Stimulated activated effector memory CD8-positive, alpha-beta T cell treated with anti-CD3 and anti-CD28 coated beads, Interleukin-12 subunit alpha, Interleukin-12 subunit beta, amount 100 ng/mL, for 72 hours (primary cell): Measurements from ENCODE around the gene PIK3CD.
A peak's percentile ranks its signal among the peaks of the same experiment; 100 is the strongest.

Experiments
- ATAC-seq: fragments of 150-1000 bp; cut with Tn5 transposase; 2 replicates; pipeline ENCODE4 v1.10.0; 2021
- DNase-seq, 2 donors: peaks; one replicate each; pipeline ENCODE4 v3.0.0; 2021 to 2022; ENCODE audit warnings: low spot score in 2 of 2
- H3K27ac Mint-ChIP-seq: one replicate; pipeline ENCODE4 v1.8.0; 2022; ENCODE audit warnings: mild to moderate bottlenecking, mixed read lengths
- H3K36me3 Mint-ChIP-seq: one replicate; pipeline ENCODE4 v1.8.0; 2022; ENCODE audit warnings: mild to moderate bottlenecking, mixed read lengths
- H3K4me1 Mint-ChIP-seq: one replicate; pipeline ENCODE4 v1.8.0; 2022; ENCODE audit warnings: mixed read lengths
- H3K4me3 Mint-ChIP-seq: one replicate; pipeline ENCODE4 v1.8.0; 2022; ENCODE audit warnings: mild to moderate bottlenecking, mixed read lengths
- H3K9me3 Mint-ChIP-seq: one replicate; pipeline ENCODE4 v1.8.0; 2022; ENCODE audit warnings: mixed read lengths

PIK3CD gene

DNA sequence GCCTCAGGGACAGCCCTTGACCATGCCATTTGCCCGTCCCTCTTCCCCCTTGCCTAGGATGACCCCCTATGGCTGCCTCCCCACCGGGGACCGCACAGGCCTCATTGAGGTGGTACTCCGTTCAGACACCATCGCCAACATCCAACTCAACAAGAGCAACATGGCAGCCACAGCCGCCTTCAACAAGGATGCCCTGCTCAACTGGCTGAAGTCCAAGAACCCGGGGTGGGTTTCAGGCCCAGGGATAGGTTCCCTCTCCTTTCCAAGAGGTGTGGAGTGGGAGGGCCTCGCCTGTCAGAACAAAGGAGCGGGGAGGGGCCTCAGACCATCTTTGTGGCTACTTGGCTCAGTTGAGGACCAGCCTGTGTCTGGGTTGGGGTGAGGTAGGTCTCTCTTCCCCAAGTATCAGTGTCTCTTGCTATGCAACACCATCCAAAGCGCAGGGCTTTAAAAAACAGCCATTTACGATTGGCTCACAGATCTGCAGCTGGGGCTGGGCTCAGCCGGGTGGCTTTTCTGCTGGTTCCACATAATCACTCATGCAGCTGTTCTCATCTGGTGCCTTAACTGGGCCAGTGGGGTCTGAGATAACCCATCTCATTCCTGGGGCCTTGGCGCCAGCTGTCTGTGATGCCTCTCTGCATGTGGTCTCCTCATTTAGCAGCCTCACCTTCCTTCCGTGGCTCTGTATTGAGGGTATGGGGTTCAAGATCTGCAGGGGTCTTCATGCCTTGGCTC lies 71.7 kb downstream of the PIK3CD start:
- H3K27ac Mint-ChIP-seq = peak overlapping the region; percentile 89
- H3K4me1 Mint-ChIP-seq = peaks cover 59% of the 10 kb centered on the region

GRCh38 chr1:9723926-9724325 lies 72.4 kb downstream of the PIK3CD start:
- Mint-ChIP-seq H3K4me1 (peaks cover 59% of the 10 kb centered on the region), H3K36me3 (peaks cover 100% of the 10 kb centered on the region), H3K27ac (peak overlapping the region; percentile 89), H3K9me3 (no peaks in the 10 kb centered on the region), H3K4me3 (no peak overlapping the region)
- DNase-seq (no peak), ATAC-seq (no peak)

More for the DNA sequence above, 71.7 kb downstream of the PIK3CD start:
- no peak for DNase-seq
- ATAC-seq = no peak
- H3K9me3 Mint-ChIP-seq = no peaks in the 10 kb centered on the region
- H3K4me3 Mint-ChIP-seq = no peak overlapping the region
- peaks cover 100% of the 10 kb centered on the region for H3K36me3 Mint-ChIP-seq

DNA sequence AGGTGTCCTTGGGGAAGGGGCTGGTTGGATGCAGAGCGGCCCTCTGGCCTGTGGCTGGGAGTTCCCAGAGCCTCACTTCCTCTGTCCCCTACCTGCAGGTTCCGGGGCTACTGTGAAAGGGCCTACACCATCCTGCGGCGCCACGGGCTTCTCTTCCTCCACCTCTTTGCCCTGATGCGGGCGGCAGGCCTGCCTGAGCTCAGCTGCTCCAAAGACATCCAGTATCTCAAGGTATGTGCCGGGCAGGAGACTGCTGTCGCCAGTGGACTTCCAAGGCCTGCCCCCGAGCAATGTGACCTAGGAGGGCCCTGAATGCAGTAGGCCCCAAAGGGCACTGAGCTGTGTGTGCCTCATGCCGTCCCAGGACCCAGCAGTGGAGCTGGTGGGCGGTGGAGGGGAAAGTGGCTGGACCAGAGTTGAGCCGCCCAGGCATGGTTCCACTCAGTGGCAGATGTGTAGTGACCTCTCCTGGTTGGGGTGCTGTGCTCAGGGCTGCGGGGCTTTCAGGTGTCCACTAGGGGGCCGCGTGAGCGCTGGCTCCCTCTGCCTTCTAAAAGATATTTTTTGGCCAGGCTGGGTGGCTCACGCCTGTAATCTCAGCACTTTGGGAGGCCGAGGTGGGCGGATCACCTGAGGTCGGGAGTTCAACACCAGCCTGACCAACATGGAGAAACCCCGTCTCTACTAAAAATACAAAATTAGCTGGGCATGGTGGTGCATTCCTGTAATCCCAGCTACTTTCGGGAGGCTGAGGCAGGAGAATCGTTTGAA lies 73.4 kb downstream of the PIK3CD start:
- H3K4me3 Mint-ChIP-seq = no peak overlapping the region
- H3K27ac Mint-ChIP-seq = peak overlapping the region; percentile 89
- DNase-seq (peak; percentile 58 to 81), ATAC-seq (peak; percentile 61)
- H3K9me3 Mint-ChIP-seq = no peaks in the 10 kb centered on the region
- H3K4me1 Mint-ChIP-seq = peaks cover 55% of the 10 kb centered on the region
- H3K36me3 Mint-ChIP-seq = peaks cover 100% of the 10 kb centered on the region

- DNase-seq (no peak), ATAC-seq (no peak)
- Mint-ChIP-seq H3K4me3 (no peak overlapping the region), H3K9me3 (no peaks in the 10 kb centered on the region), H3K36me3 (peaks cover 100% of the 10 kb centered on the region), H3K27ac (peak overlapping the region; percentile 90), H3K4me1 (peaks cover 62% of the 10 kb centered on the region)
Observed at GRCh38 chr1:9726406-9726805, 74.9 kb downstream of the PIK3CD start.

GRCh38 chr1:9726905-9727595 lies 75.5 kb downstream of the PIK3CD start:
- ATAC-seq = no peak
- no peaks in the 10 kb centered on the region for H3K9me3 Mint-ChIP-seq
- peaks cover 100% of the 10 kb centered on the region for H3K36me3 Mint-ChIP-seq
- peaks cover 68% of the 10 kb centered on the region for H3K4me1 Mint-ChIP-seq
- no peak overlapping the region for H3K4me3 Mint-ChIP-seq
- DNase-seq = no peak
- H3K27ac Mint-ChIP-seq = peak overlapping the region; percentile 90

DNA sequence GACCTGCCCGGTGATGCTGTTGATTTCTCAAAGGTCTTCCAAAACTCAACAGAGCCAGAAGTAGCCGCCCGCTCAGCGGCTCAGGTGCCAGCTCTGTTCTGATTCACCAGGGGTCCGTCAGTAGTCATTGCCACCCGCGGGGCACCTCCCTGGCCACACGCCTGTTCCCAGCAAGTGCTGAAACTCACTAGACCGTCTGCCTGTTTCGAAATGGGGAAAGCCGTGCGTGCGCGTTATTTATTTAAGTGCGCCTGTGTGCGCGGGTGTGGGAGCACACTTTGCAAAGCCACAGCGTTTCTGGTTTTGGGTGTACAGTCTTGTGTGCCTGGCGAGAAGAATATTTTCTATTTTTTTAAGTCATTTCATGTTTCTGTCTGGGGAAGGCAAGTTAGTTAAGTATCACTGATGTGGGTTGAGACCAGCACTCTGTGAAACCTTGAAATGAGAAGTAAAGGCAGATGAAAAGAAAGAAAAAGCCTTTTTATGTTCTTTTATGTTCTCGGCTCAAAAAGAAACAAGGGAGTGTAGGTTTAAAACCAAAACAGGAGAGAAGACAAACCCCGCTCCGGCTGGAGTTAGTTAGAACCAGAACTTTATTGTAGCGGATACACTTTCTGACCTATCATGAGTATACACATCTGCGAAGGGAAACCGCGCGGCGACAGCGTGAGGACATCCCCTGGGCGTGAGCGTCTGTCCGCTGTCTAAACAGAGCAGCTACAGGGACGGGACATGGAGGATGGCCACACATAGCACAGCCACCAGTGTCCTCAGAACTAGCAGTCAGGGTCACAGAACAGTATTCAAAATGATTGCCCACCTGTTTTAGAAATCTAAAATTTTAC lies 77.1 kb downstream of the PIK3CD start:
- DNase-seq = peak in 1 of 2 donors; percentile 79
- peak; percentile 79 for ATAC-seq
- Mint-ChIP-seq H3K4me3 (peak overlapping the region; percentile 68), H3K9me3 (no peaks in the 10 kb centered on the region), H3K27ac (peak overlapping the region; percentile 90), H3K4me1 (peaks cover 81% of the 10 kb centered on the region), H3K36me3 (peaks cover 100% of the 10 kb centered on the region)

- ATAC-seq (no peak), DNase-seq (no peak)
- Mint-ChIP-seq H3K36me3 (peaks cover 100% of the 10 kb centered on the region), H3K27ac (peak overlapping the region; percentile 90), H3K4me1 (peaks cover 77% of the 10 kb centered on the region), H3K4me3 (peak overlapping the region; percentile 68), H3K9me3 (no peaks in the 10 kb centered on the region)
Observed at GRCh38 chr1:9729523-9729922, 78.0 kb downstream of the PIK3CD start.

- ATAC-seq = no peak
- peak overlapping the region; percentile 11 for H3K4me3 Mint-ChIP-seq
- H3K27ac Mint-ChIP-seq = peak overlapping the region; percentile 90
- H3K36me3 Mint-ChIP-seq = peaks cover 100% of the 10 kb centered on the region
- H3K9me3 Mint-ChIP-seq = no peaks in the 10 kb centered on the region
- no peak for DNase-seq
- H3K4me1 Mint-ChIP-seq = peaks cover 71% of the 10 kb centered on the region
Observed at GRCh38 chr1:9730096-9730901, 78.8 kb downstream of the PIK3CD start.

DNA sequence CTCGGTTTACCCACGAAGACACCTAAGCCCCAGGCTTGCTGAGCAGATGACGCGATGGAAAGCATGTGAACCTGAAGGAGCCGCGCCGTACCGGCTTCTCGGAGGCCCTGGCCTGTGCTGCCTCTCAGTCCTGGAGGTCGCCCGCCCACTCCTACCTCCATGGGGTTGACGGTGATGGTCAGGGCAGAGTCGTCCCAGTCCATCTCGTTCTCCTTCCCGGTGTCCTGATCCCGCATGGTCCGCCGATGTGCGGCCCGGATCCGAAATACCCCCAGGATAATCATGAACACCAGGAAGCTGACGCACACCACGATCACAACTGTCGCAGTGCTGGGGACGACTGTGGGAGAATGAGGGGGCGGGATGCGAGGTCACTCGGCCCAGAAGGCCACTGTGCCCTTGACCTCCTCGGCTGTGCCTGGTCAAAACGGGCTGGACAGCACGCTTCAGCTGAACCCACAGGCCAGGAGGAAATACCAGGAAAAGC lies 79.6 kb downstream of the PIK3CD start:
- H3K4me1 Mint-ChIP-seq = peaks cover 71% of the 10 kb centered on the region
- H3K4me3 Mint-ChIP-seq = no peak overlapping the region
- ATAC-seq = no peak
- H3K36me3 Mint-ChIP-seq = peaks cover 100% of the 10 kb centered on the region
- peak overlapping the region; percentile 90 for H3K27ac Mint-ChIP-seq
- H3K9me3 Mint-ChIP-seq = no peaks in the 10 kb centered on the region
- DNase-seq = no peak

GRCh38 chr1:9731561-9731960 lies 80.0 kb downstream of the PIK3CD start:
- Mint-ChIP-seq H3K36me3 (peaks cover 100% of the 10 kb centered on the region), H3K4me1 (peaks cover 68% of the 10 kb centered on the region), H3K4me3 (no peak overlapping the region), H3K27ac (peak overlapping the region; percentile 90), H3K9me3 (no peaks in the 10 kb centered on the region)
- DNase-seq (no peak), ATAC-seq (no peak)

DNA sequence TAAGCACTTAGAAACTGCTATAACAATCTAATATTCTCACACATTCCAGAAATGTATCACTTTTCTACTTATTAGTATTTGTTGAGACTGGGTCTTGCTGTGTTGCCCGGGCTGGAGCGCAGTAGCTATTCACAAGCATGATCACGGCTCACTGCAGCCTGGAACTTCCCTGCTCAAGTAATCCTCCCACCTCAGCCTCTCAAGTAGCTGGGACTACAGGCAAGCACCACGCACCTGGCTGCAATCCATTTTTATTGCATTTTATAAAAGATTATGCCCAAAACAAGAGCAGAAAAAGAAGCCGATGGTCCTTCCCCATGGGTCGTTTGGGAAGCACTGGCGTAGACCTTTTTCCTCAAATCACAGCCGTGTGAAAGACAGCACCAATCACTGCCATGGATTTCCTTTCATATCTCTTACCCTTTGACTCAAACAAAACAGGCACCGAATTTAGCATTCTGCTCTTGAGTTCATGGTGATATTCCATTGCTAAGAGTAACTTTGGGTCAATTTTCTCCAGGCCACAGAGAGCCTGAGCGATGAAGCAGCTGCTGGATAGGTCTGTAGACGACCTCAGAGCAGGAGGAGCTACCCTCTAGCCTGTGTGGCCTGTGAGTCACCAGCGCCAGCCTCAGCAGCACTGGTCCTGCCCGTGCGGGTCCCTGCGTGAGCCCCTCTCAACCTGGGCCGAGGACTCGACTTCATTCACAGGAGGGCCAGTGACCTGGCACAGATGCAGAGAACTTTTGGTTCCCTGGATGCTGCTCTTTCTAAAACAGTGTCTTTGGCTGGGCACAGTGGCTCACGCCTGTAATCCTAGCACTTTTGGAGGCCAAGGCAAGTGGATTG lies 80.8 kb downstream of the PIK3CD start:
- ATAC-seq = no peak
- peaks cover 100% of the 10 kb centered on the region for H3K36me3 Mint-ChIP-seq
- H3K9me3 Mint-ChIP-seq = no peaks in the 10 kb centered on the region
- DNase-seq = no peak
- H3K4me1 Mint-ChIP-seq = peaks cover 66% of the 10 kb centered on the region
- no peak overlapping the region for H3K4me3 Mint-ChIP-seq
- H3K27ac Mint-ChIP-seq = peak overlapping the region; percentile 90

- Mint-ChIP-seq H3K27ac (peak overlapping the region; percentile 90), H3K9me3 (no peaks in the 10 kb centered on the region), H3K4me1 (peaks cover 57% of the 10 kb centered on the region), H3K4me3 (no peak overlapping the region), H3K36me3 (peaks cover 100% of the 10 kb centered on the region)
- no peak for ATAC-seq
- no peak for DNase-seq
Observed at GRCh38 chr1:9733160-9733789, 81.7 kb downstream of the PIK3CD start.

- no peaks in the 10 kb centered on the region for H3K9me3 Mint-ChIP-seq
- no peak for ATAC-seq
- DNase-seq = no peak
- H3K4me1 Mint-ChIP-seq = peaks cover 38% of the 10 kb centered on the region
- H3K4me3 Mint-ChIP-seq = no peak overlapping the region
- H3K27ac Mint-ChIP-seq = no peak overlapping the region
- peaks cover 100% of the 10 kb centered on the region for H3K36me3 Mint-ChIP-seq
Observed at GRCh38 chr1:9735800-9736199, 84.3 kb downstream of the PIK3CD start.
